Measurements from ENCODE around the gene TYSND1.
"Not testable (repeated sequence)": the region's sequence is repeated elsewhere in the genome, so short reads cannot be mapped to it uniquely, and the experiment has no call there.

Gene TYSND1

DNA sequence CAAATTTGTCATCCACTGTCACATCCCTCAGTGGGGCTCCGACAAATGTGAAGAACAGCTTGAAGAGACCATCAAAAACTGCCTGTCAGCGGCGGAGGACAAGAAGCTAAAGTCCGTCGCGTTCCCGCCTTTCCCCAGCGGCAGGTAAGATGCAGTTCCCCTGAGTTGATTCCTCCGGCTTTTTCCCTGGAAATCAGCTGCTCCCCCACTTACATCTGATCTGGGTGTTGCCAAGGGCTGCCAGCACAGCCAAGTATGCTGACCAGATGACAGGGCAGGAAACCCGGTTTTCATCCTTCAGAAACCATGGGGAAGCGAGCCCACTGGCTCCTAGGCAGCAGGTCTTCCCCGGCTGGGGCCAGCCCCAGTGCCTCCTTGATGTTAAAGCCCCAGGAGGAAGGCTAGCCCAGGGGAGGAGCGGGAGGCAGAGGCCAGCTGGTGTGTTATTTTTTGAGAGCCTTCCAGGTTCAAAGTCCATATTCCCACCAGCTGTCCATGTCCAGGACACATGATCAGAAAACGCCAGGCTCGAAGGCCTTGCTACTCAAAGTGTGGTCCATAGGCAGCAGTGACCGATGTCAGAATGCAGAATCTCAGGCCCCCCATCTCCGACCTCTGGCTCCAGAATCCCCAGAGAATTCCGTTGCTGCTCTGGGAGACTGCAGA, 37.3 kb downstream of the TYSND1 start:
- DNase-seq (ENCODE audit: low read depth) = no peak

DNA sequence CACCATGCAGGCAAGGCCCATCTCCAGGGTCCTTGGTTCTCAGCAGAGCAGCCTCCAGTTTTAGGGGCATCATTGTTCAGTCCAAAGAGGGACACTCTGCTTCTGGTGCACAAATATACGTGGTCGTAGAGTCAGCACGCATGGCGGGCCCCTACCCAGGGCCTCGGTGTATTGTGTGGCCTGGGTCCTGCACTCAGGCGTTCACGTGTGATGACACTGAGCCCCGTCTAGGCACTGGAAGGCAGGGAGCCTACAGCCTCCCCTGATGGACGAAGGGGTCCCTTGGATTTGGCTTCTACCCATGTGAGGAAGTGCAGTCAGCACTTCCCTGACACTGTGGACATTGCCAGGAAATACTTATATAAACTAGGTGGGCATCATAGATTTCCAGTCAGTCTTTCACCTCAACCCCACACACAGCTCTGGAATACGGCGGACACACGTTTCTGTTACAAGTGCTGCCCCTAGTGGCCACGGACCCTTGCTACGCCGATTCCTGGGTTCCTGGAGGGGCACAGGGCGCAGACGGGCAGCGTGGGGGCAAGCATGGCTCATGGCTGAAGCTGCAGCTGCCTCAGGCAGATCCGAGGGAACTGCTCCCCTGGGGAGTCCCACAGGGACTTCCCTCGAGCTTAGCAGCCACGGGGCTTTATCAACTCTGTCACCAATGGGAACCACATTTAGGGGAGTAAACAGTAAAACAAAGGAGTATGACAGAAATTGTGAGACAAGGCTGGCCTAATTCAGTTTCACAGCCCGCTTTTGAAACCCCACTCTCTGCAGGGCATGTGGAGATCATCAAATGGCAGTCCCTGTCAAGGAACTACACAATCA, 39.3 kb downstream of the TYSND1 start:
- no peak for DNase-seq (ENCODE audit: low read depth)

DNA sequence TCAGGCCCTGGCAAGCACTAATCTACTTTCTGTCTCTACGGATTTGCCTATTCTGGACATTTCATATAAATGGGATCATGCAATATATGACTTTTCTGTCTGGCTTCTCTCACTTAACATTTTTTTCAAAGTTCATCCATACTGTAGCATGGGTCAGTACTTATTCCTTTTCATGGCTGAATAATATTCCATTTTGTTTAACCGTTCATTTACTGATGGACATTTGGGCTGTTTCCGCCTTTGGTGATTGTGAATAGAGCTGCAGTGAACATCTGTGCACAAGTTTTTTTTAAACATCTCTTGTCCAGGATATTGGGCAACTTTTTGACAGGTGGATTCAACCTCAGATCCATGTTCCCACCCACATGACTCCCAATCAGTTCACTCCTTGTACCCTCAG, 44.8 kb downstream of the TYSND1 start:
- no peak for DNase-seq (ENCODE audit: low read depth)

DNA sequence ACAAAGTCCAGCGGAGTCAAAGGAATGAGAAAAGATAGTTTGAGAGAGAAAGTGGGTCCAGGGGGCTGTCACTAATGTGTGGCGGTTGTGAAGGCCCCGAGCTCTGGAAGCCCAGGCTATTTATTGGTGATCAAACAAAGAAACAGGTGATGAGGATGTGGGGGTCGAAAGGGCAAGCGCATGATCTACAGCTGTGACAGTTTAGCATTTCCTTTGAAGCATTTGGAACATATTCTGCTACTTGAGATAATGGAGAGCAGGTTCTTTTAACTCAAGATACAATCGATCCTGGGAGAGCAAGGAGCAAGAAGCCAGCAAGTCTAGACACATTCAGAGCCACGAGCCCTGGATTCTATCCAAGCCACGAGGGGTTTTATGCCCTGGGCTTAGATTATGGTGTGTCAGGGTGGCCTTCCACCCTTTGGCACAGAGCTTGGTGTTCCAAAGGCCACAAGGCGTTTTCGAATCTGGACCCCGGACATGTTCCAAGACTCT, 45.4 kb downstream of the TYSND1 start:
- not testable (repeated sequence) for DNase-seq (ENCODE audit: low read depth)

DNA sequence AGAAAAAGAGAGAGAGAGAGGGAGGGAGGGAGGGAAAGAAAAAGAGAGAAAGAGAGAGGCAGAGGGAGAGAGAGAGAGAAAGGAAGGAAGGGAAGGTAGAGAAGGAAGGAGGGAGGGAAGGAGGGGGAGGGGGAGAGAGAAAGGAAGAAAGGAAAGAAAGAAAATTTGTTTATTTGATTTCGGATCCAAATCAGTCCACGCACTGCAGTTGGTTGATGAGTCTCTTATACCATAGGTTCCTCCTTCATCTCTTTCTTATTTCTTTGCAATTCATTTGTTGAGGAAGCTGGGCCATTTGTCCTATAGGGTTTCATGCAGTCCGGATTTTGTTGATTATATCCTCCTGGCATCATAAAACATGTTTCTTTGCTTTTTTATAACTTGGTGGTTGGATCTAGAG, 48.2 kb downstream of the TYSND1 start:
- no peak for DNase-seq (ENCODE audit: low read depth)

DNA sequence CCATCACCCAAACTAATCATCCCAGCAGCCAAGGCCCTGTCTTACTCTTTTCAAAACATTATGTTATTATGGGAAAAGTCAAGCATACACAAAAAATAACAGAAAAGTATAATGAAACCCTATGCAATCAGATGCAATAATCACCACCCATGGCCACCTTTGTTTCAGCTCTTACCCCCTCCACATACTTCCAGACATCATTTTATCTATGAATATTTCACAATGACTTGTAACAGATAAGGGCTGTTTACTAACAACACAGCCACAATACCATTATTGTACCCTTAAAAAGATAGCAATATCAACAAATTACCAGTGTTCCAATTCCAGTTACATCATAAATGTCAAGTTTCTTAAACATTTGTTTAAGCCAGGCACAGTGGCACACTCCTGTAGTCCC, 49.0 kb downstream of the TYSND1 start:
- no peak for DNase-seq (ENCODE audit: low read depth)

DNA sequence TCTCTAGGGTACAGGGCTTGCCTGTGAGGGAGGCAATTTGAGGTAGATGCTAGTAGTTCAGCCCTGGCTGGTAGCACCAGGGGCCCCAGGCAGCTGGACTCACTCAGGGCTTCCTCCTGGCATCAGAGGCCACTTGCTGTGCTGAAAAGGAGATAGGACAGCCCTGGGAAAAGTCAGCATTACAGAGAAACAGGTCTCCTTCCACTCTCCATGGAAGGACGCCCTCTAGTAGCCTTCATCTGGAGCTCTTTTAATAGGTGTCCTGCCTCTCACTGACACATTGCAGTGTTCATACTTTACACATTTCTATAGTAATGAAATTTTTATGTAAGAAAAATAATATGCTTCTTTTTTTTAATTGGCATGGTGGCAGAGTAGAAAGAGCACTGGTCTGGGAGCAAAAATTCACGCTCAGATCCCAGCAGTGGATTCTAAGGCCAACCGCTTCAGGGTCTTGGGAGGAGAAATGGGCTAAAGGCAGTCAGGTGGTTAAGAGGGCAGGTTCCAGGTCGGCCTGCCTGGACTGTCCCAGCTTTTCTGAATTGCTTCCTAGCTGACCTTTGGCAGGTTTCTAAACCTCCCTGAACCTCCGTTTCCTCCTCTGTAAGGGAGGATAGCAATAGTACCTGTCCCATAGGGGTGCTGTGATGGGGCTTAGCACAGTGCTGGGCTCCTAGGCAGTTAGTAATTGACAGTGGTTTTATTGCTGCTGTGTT, 49.6 kb downstream of the TYSND1 start:
- DNase-seq (ENCODE audit: low read depth) = no peak

DNA sequence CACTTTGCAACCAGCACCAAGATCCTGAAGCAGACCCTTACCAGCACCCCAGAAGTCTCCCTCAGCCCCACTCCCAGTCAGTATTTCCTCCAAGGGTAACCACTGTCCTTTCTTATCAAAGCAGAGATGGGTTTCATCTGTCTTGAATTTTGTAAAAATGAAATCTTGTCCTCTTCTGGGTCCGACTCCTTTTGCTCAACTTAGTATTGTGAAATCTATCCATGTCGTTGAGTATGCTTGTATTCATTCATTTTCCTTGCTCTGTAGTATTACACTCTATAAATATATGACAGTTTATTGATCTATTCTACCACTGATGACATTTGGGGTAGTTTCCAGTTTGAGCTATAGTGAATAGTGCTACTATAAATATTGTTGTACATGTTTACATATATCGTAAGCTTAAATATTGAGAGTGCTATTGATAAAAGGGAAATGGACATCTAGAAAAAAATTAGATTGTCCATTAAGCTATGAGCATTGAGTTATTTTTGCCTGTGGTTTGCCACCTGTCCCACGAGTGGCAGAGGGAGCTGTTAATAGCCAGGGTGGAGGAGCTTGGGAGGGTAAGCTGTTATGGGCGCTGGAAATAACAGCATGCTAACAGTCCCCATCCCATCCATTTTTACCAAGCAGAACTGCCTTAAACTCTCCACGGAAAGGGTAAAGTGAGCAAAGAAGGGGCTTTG, 50.3 kb downstream of the TYSND1 start:
- no peak for DNase-seq (ENCODE audit: low read depth)

DNA sequence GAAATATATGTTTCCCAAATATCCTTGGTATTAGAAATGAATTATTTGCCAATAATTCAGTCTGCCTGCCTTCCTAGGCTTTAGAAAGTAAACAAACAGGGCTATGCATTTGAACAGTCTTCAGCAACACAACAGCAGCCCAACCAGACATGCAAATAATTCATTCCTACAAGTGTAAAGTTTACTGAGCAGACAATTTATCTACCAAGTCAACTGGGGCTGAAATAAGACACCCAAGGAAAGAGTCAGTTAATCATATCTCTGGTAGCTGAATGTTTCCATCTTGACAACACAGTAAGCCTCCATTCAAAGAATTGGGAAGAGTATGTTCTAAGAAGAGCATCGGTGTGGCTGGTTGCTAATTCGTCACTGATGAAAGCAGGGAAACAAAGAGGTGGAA, 52.2 kb downstream of the TYSND1 start:
- DNase-seq (ENCODE audit: low read depth) = no peak

DNA sequence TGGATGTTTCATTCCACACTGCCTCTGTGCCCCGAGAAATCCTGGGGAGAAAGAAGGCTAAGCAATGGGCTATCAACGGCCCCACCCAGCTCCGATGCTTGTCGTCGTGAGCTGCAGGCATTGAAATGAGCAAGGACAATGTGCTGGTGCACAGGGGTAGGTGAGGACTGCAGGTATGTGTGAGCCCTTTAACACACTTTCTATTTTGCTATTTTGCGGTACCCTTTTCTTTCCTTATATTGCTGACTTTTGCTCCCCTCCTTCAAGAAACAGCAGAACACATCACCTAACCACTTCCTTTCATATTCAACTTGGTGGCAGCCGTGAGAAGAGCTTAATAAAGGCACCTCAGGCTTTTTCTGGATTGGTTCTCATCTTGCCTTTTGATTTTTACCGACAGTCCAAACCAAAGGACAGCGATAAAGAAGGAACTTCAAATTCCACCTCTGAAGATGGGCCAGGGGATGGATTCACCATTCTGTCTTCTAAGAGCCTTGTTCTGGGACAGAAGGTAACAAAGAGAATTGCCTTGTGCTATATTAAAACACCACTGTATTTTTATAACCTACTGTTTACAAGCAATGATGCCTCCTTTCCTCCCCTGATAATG, 53.1 kb downstream of the TYSND1 start:
- no peak for DNase-seq (ENCODE audit: low read depth)

DNA sequence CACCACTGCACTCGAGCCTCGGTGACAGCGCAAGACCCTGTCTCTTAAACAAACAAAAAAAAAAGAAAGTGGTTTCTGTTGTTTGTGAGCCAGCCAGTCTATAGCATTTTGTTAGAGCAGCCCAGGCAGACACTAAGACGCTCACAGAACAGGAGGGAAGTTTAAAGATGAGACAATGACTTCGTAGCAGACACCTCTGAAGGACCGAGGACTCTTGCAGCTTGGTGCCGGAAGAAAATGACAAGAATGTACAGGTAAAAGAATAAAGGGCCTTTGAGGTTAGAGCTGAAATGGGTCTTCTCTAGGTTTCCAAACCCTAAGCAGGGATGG, 54.1 kb downstream of the TYSND1 start:
- DNase-seq (ENCODE audit: low read depth) = no peak

DNA sequence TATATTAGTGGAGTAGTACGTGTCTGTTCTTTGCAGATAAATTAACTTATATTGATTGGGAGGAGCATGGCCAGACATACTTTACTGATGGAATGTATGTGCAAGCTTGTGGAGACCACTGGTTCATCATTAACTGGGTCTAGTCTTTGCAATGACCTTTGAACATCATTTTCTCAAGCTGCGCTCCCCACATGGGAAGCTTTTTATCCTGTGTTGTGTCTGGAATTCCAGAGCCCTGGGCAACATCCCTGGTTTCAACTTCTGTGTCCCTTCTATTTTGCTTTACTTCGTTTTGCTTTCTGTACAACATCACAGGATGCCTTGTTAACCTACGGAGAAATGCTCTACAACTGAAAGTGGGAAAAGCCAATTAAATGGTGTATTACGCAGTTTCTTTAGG, 55.5 kb downstream of the TYSND1 start:
- DNase-seq (ENCODE audit: low read depth) = no peak

DNA sequence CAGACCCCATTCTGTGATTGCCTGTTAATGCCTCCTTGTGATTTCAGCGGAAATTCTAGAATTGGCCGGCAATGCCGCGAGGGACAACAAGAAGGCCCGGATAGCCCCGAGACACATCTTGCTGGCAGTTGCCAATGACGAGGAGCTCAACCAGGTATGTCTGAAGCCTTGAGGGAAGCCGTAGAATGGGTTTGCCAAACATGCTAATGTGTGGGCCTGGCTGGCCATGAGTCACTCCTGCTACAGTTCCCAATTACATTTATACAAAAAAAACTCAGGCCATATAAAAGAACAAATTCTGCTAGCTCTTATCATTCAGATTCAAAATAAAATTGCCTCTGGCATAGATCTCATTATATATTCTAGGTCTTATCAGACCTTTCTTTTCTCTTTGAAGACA, 56.5 kb downstream of the TYSND1 start:
- no peak for DNase-seq (ENCODE audit: low read depth)

DNA sequence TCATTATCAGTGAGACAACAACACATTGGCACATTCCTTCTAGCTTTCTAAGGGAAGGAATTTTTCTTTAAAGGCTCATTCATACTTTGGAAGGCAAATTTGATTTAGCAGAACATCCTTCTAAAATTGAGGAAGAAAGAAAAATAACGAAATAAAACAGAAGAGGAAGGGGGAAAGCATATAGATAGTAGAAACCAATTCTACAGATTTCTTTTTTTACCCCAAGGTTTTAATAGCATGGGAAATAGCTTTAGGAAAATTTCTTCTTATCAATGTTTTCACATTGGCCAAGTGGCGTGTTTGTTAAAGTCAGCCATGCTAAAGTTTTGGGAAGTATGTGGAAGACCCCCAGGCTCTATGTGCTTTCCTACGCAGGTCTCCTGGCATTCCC, 58.2 kb downstream of the TYSND1 start:
- DNase-seq (ENCODE audit: low read depth) = no peak

Measured in stimulated activated CD8-positive, alpha-beta memory T cell treated with anti-CD3 and anti-CD28 coated beads, Interleukin-4, amount 100 ng/mL, for 24 hours (primary cell).